HepG2 (cell line): ENCODE measurements around the gene SLC35B2. TPM values are rescaled to one million over a fixed set of nuclear protein-coding genes. Genes with fewer than 3 reads are reported as not detected.

ENCODE experiments used
- BORCS8-MEF2B ChIP-seq: sonication (generic); formaldehyde crosslinking; IDR thresholded peaks from 2 replicates; pipeline ENCODE4 v1.8.0; 2022; ENCODE audit warnings: mild to moderate bottlenecking, missing genetic modification reagents
- CBX2 ChIP-seq, 2 experiments: fragments of 200-600 bp in 1 of 2; sonication (generic); formaldehyde crosslinking in 1 of 2; IDR thresholded peaks; 2 replicates each; pipeline versions ENCODE4 v1.7.0 to v1.8.1; 2018 to 2022; ENCODE audit warnings: low read depth in 2 of 2, low read length in 1 of 2, mild to moderate bottlenecking in 1 of 2, missing genetic modification reagents in 1 of 2
- DMTF1 ChIP-seq: sonication (generic); formaldehyde crosslinking; IDR thresholded peaks from 2 replicates; pipeline ENCODE4 v1.4.0; 2020; ENCODE audit warnings: mild to moderate bottlenecking, missing genetic modification reagents
- E2F1 ChIP-seq: sonication (generic); formaldehyde crosslinking; IDR thresholded peaks from 2 replicates; pipeline ENCODE4 v1.5.0; 2020; ENCODE audit warnings: missing genetic modification reagents
- EP300 ChIP-seq, 3 experiments: sonication (generic) in 1 of 3; formaldehyde crosslinking in 1 of 3; IDR thresholded peaks; 2 replicates each; pipeline versions ENCODE4 v1.5.1 to v1.6.1; 2011 to 2020; ENCODE audit warnings: low read depth in 2 of 3, low read length in 2 of 3, borderline replicate concordance in 1 of 3, improper control_type of control experiment in 1 of 3, mild to moderate bottlenecking in 1 of 3, missing genetic modification reagents in 1 of 3, moderate library complexity in 1 of 3
- FOXO4 ChIP-seq: sonication (generic); formaldehyde crosslinking; conservative IDR thresholded peaks from 2 replicates; pipeline ENCODE4 v1.8.1; 2023; ENCODE audit warnings: missing genetic modification reagents
- MAF1 ChIP-seq: sonication (generic); formaldehyde crosslinking; IDR thresholded peaks from 2 replicates; pipeline ENCODE4 v1.5.0; 2020; ENCODE audit warnings: missing genetic modification reagents, borderline replicate concordance
- MAFG ChIP-seq: sonication (generic); formaldehyde crosslinking; IDR thresholded peaks from 2 replicates; pipeline ENCODE4 v1.5.1; 2020; ENCODE audit warnings: mild to moderate bottlenecking, missing genetic modification reagents
- MNT ChIP-seq: fragments of 450-650 bp; IDR thresholded peaks from 2 replicates; pipeline ENCODE4 v1.6.1; 2016
- PCBP1 ChIP-seq: fragments of 200-400 bp; formaldehyde crosslinking; IDR thresholded peaks from 2 replicates; pipeline ENCODE4 v1.6.1; 2017; ENCODE audit warnings: mild to moderate bottlenecking, low read depth, low read length, borderline replicate concordance
- RAD51 ChIP-seq: fragments of 450-650 bp; IDR thresholded peaks from 2 replicates; pipeline ENCODE4 v1.6.1; 2016; ENCODE audit warnings: borderline replicate concordance
- RNF2 ChIP-seq: fragments of 450-650 bp; conservative IDR thresholded peaks from 2 replicates; pipeline ENCODE4 v1.6.1; 2016; ENCODE audit warnings: low read depth
- SP5 ChIP-seq: IDR thresholded peaks from 2 replicates; pipeline ENCODE4 v1.6.1; 2016; ENCODE audit warnings: low read depth, borderline replicate concordance
- TMF1 ChIP-seq: sonication (generic); formaldehyde crosslinking; IDR thresholded peaks from 2 replicates; pipeline ENCODE4 v1.8.1; 2022; ENCODE audit warnings: low read depth, missing genetic modification reagents
- ZBTB44 ChIP-seq: sonication (generic); formaldehyde crosslinking; IDR thresholded peaks from 2 replicates; pipeline ENCODE4 v1.4.0; 2020; ENCODE audit warnings: missing genetic modification reagents
- ZNF614 ChIP-seq: IDR thresholded peaks from 2 replicates; pipeline ENCODE4 v1.6.1; 2018; ENCODE audit warnings: missing biosample characterization, missing genetic modification reagents, inconsistent platforms, borderline replicate concordance
- ZNF724P ChIP-seq: sonication (generic); formaldehyde crosslinking; IDR thresholded peaks from 2 replicates; pipeline ENCODE4 v1.8.0; 2022; ENCODE audit warnings: missing genetic modification reagents, borderline replicate concordance
- ZNF878 ChIP-seq: sonication (generic); formaldehyde crosslinking; IDR thresholded peaks from 2 replicates; pipeline ENCODE4 v1.8.1; 2023; ENCODE audit warnings: mild to moderate bottlenecking, missing genetic modification reagents, moderate library complexity
- ZSCAN30 ChIP-seq: sonication (generic); formaldehyde crosslinking; IDR thresholded peaks from 2 replicates; pipeline ENCODE4 v1.5.0; 2020; ENCODE audit warnings: mild to moderate bottlenecking, missing genetic modification reagents
- polyA plus RNA-seq, 8 experiments: library from polyadenylated mRNA; depleted of rRNA in 3 of 8; stranded (reverse) in 7 of 8; unstranded in 1 of 8; fragments of >200 nt; fragmentation: Illumina TruSeq in 4 of 8; extraction: Trizol in 4 of 8; gene quantifications; 2 replicates each; pipeline versions ENCODE4 v1.2.1 to v1.2.3, GENCODE V29; 2011 to 2016; ENCODE audit warnings: low read depth in 4 of 8, missing spikeins in 1 of 8, mixed read lengths in 1 of 8; ENCODE audit not compliant: insufficient read depth in 1 of 8
- total RNA-seq, 5 experiments: library from RNA; depleted of rRNA; stranded (reverse); fragments of >200 nt; fragmentation: Illumina TruSeq; extraction: Trizol; gene quantifications; 2 replicates each; pipeline ENCODE4 v1.2.3, GENCODE V29; 2016; ENCODE audit warnings: low read depth in 1 of 5

The SLC35B2 gene
- total and polyA plus RNA-seq, 2 of the 13 experiments (the other 11 are each of a cell fraction or from before 2014, with no cell fraction given) = 61.1 to 148 TPM

GRCh38 chr6:44257025-44257752 is at the start of gene SLC35B2 (continued):
- TF ChIP-seq RAD51 (peak; percentile 97), RNF2 (peak; percentile 64), ZSCAN30 (CRISPR knock-in tag) (peak; percentile 86; the same call in 1 of the 2 replicates), BORCS8-MEF2B (CRISPR knock-in tag) (peak; percentile 90), E2F1 (CRISPR knock-in tag) (0 out of 2 replicates have a peak, but pooled peaks have one; percentile 39), DMTF1 (CRISPR knock-in tag) (0 out of 2 replicates have a peak, but pooled peaks have one; percentile 74), EP300 (IDR thresholded peaks at IDR 0.05; ENCODE audit: low read depth in 2 of 2, low read length in 2 of 2) (peak in 1 of 2 experiments; percentile 10; a peak in 1 of 4 replicates), EP300 (CRISPR knock-in tag; IDR thresholded peaks at IDR 0.05; ENCODE audit: borderline replicate concordance) (peak; percentile 53; the same call in 1 of the 2 replicates), FOXO4 (CRISPR knock-in tag) (0 out of 2 replicates have a peak, but pooled peaks have one; percentile 86), MNT (peak; percentile 100), MAFG (CRISPR knock-in tag) (no peak), ZNF724P (peak; percentile 44; the same call in 1 of the 2 replicates), PCBP1 (peak; percentile 95; the same call in 1 of the 2 replicates), ZBTB44 (CRISPR knock-in tag) (no peak), ZNF878 (peak; percentile 23; the same call in 1 of the 2 replicates), MAF1 (CRISPR knock-in tag) (no peak; the same call in 1 of the 2 replicates), ZNF614 (peak; percentile 74; the same call in 1 of the 2 replicates), SP5 (CRISPR knock-in tag) (peak; percentile 46), TMF1 (CRISPR knock-in tag) (peak; percentile 94), CBX2 (IDR thresholded peaks at IDR 0.05; ENCODE audit: low read depth, low read length) (no peak), CBX2 (CRISPR knock-in tag; IDR thresholded peaks at IDR 0.05; ENCODE audit: low read depth) (peak; percentile 62; the same call in 1 of the 2 replicates)
